IPS DF 6.9 (cell line): ENCODE results near the gene RNPS1.

Experiments used
- DNase-seq: peaks from one replicate; pipeline ENCODE4 v3.0.0-alpha.2; 2013; ENCODE audit warnings: low read depth, low spot score
- H3K27ac ChIP-seq: one replicate; pipeline ENCODE4 v1.5.1; 2013; ENCODE audit warnings: low read length, control low read depth
- H3K27me3 ChIP-seq: 2 replicates; pipeline ENCODE4 v1.6.1; 2013; ENCODE audit warnings: mild to moderate bottlenecking, low read length; ENCODE audit not compliant: control insufficient read depth, insufficient read depth
- H3K36me3 ChIP-seq: 2 replicates; pipeline ENCODE4 v1.6.1; 2013; ENCODE audit warnings: low read length; ENCODE audit not compliant: control insufficient read depth, insufficient read depth
- H3K4me1 ChIP-seq: 2 replicates; pipeline ENCODE4 v1.6.1; 2013; ENCODE audit warnings: low read length; ENCODE audit not compliant: control insufficient read depth, insufficient read depth
- H3K4me3 ChIP-seq: 2 replicates; pipeline ENCODE4 v1.5.1; 2013; ENCODE audit warnings: mild to moderate bottlenecking, low read length
- H3K9me3 ChIP-seq: 2 replicates; pipeline ENCODE4 v1.6.1; 2013; ENCODE audit warnings: low read length, inconsistent platforms; ENCODE audit not compliant: control insufficient read depth, insufficient read depth
- WGBS: extraction: QIAGEN DNeasy Blood & Tissue Kit; methylation state at CpG from one replicate; pipeline ENCODE4 v1.1.7; 2013; ENCODE audit warnings: mixed read lengths, missing lambda C conversion rate; ENCODE audit not compliant: insufficient read length, insufficient coverage; 5-methylcytosine and 5-hydroxymethylcytosine counted together

The RNPS1 gene

GRCh38 chr16:2229091-2229490 is 38.8 kb downstream of the RNPS1 start:
- no CpG with 5 or more reads among the region's 12 CpGs for WGBS
- H3K4me3 ChIP-seq = no peak overlapping the region
- no peaks in the 10 kb centered on the region for H3K27me3 ChIP-seq
- DNase-seq = no peak
- no peak overlapping the region for H3K27ac ChIP-seq
- H3K4me1 ChIP-seq = no peaks in the 10 kb centered on the region
- peaks cover 23% of the 10 kb centered on the region for H3K36me3 ChIP-seq
- no peaks in the 10 kb centered on the region for H3K9me3 ChIP-seq

- H3K4me3 ChIP-seq = no peak overlapping the region
- H3K36me3 ChIP-seq = peaks cover 18% of the 10 kb centered on the region
- no peak for DNase-seq
- no peaks in the 10 kb centered on the region for H3K9me3 ChIP-seq
- no peaks in the 10 kb centered on the region for H3K4me1 ChIP-seq
- WGBS = no CpG with 5 or more reads among the region's 25 CpGs
- no peaks in the 10 kb centered on the region for H3K27me3 ChIP-seq
- H3K27ac ChIP-seq = no peak overlapping the region
These were observed 39.6 kb downstream of the RNPS1 start for GRCh38 chr16:2228161-2228824.

- peaks cover 12% of the 10 kb centered on the region for H3K36me3 ChIP-seq
- no peak overlapping the region for H3K27ac ChIP-seq
- no peaks in the 10 kb centered on the region for H3K9me3 ChIP-seq
- DNase-seq = no peak
- WGBS = no CpG with 5 or more reads among the region's 6 CpGs
- no peaks in the 10 kb centered on the region for H3K27me3 ChIP-seq
- no peaks in the 10 kb centered on the region for H3K4me1 ChIP-seq
- H3K4me3 ChIP-seq = no peak overlapping the region
These were observed 41.0 kb downstream of the RNPS1 start for GRCh38 chr16:2226918-2227317.

GRCh38 chr16:2226245-2226793 is 41.6 kb downstream of the RNPS1 start:
- no CpG with 5 or more reads among the region's 9 CpGs for WGBS
- Histone ChIP-seq H3K27ac (no peak overlapping the region), H3K4me3 (no peak overlapping the region), H3K9me3 (no peaks in the 10 kb centered on the region), H3K4me1 (no peaks in the 10 kb centered on the region), H3K36me3 (peaks cover 8% of the 10 kb centered on the region), H3K27me3 (no peaks in the 10 kb centered on the region)
- no peak for DNase-seq

GRCh38 chr16:2223942-2224486 is 43.9 kb downstream of the RNPS1 start:
- no CpG with 5 or more reads among the region's 22 CpGs for WGBS
- no peak overlapping the region for H3K27ac ChIP-seq
- no peak for DNase-seq
- H3K27me3 ChIP-seq = no peaks in the 10 kb centered on the region
- H3K4me1 ChIP-seq = no peaks in the 10 kb centered on the region
- H3K36me3 ChIP-seq = no peaks in the 10 kb centered on the region; the same call in 1 of the 2 replicates
- H3K9me3 ChIP-seq = no peaks in the 10 kb centered on the region
- peak overlapping the region; percentile 84 for H3K4me3 ChIP-seq

GRCh38 chr16:2223221-2223941 is 44.5 kb downstream of the RNPS1 start, which contains the start of gene E4F1:
TSS of gene E4F1 (plus strand) at chr16:2223591. CDS start at chr16:2223614, 23 bp downstream.
- no peak within 1 kb of the TSS for H3K27ac ChIP-seq
- H3K9me3 ChIP-seq = no peaks in the 10 kb centered on the region
- H3K27me3 ChIP-seq = no peaks in the 10 kb centered on the region
- no peaks in the 10 kb centered on the region; the same call in 1 of the 2 replicates for H3K36me3 ChIP-seq
- peak; percentile 99 for DNase-seq
- H3K4me3 ChIP-seq = peak within 1 kb of the TSS; percentile 84
- H3K4me1 ChIP-seq = no peaks in the 10 kb centered on the region
- no CpG with 5 or more reads among the region's 82 CpGs for WGBS

GRCh38 chr16:2216330-2216729 is 51.6 kb downstream of the RNPS1 start:
- H3K27me3 ChIP-seq = no peaks in the 10 kb centered on the region
- H3K4me3 ChIP-seq = no peak overlapping the region
- no peaks in the 10 kb centered on the region; the same call in 1 of the 2 replicates for H3K4me1 ChIP-seq
- WGBS = no CpG with 5 or more reads among the region's 4 CpGs
- H3K27ac ChIP-seq = no peak overlapping the region
- no peaks in the 10 kb centered on the region for H3K9me3 ChIP-seq
- peaks cover 9% of the 10 kb centered on the region; the same call in 1 of the 2 replicates for H3K36me3 ChIP-seq
- DNase-seq = no peak

- no peak for DNase-seq
- peaks cover 7% of the 10 kb centered on the region for H3K4me1 ChIP-seq
- H3K4me3 ChIP-seq = peak within 1 kb of the TSS; percentile 98
- H3K9me3 ChIP-seq = no peaks in the 10 kb centered on the region
- H3K27me3 ChIP-seq = no peaks in the 10 kb centered on the region
- peaks cover 9% of the 10 kb centered on the region; the same call in 1 of the 2 replicates for H3K36me3 ChIP-seq
- peak within 1 kb of the TSS; percentile 56 for H3K27ac ChIP-seq
- WGBS = no CpG with 5 or more reads among the region's 48 CpGs
These were observed 53.3 kb downstream of the RNPS1 start, which contains the start of gene PGP for GRCh38 chr16:2214719-2214968. TSS of gene PGP (minus strand) at chr16:2214840. CDS start at chr16:2214777, 63 bp downstream.

GRCh38 chr16:2213817-2214718 is 53.9 kb downstream of the RNPS1 start:
- no peak for DNase-seq
- Histone ChIP-seq H3K9me3 (no peaks in the 10 kb centered on the region), H3K4me1 (peaks cover 7% of the 10 kb centered on the region), H3K4me3 (peak overlapping the region; percentile 83), H3K36me3 (peaks cover 15% of the 10 kb centered on the region; the same call in 1 of the 2 replicates), H3K27ac (no peak overlapping the region), H3K27me3 (no peaks in the 10 kb centered on the region)
- WGBS = no CpG with 5 or more reads among the region's 98 CpGs
